ENCODE data around the gene IQCK. TPM values are rescaled to one million over a fixed set of nuclear protein-coding genes. Genes with fewer than 3 reads are reported as not detected.

The IQCK gene
- total RNA-seq, 1 donor from 2014 or later, result not detected

DNA sequence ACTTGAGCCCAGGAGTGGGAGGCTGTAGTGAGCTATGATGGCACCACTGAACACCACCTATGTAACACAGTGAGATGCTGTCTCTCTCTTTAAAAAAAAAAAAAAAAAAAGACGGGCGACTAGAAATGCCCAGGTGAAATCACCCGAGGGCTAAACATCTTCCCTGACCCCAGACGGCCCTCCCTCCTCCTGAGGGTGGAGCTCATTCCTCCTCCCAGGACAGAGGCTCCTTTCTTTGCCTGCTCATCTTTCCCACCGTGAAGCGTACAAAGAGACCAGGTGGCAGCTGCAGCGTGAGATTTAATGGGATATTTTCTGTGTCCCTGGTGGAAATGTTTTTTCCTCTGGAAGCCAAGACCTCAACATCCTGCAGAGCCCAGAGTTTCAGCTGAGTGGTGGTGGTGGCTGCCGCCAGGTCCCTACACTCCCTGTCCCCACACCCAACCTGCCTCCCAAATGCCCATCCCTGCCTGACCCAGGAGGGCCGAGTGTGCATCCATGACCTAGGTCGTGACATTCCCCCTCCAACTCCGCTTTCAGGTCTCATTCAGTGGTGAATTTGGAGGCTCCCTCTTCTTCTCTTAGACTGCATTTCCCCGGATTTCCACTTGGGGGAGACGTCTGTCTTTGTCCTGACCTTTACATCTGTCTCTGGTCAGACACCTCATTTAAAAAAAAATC lies 181.0 kb downstream of the IQCK start:
- Histone ChIP-seq H3K9me3 (no peaks in the 10 kb centered on the region), H3K27ac (no peak overlapping the region), H3K27me3 (no peaks in the 10 kb centered on the region), H3K36me3 (no peaks in the 10 kb centered on the region), H3K4me1 (no peaks in the 10 kb centered on the region), H3K4me3 (no peak overlapping the region)
- intact Hi-C loops (cut with DNase I), result no loop called here
- peak in 1 of 2 donors; percentile 66 for DNase-seq (ENCODE audit: low spot score in 2 of 2)
- TF ChIP-seq, protein P1, sequence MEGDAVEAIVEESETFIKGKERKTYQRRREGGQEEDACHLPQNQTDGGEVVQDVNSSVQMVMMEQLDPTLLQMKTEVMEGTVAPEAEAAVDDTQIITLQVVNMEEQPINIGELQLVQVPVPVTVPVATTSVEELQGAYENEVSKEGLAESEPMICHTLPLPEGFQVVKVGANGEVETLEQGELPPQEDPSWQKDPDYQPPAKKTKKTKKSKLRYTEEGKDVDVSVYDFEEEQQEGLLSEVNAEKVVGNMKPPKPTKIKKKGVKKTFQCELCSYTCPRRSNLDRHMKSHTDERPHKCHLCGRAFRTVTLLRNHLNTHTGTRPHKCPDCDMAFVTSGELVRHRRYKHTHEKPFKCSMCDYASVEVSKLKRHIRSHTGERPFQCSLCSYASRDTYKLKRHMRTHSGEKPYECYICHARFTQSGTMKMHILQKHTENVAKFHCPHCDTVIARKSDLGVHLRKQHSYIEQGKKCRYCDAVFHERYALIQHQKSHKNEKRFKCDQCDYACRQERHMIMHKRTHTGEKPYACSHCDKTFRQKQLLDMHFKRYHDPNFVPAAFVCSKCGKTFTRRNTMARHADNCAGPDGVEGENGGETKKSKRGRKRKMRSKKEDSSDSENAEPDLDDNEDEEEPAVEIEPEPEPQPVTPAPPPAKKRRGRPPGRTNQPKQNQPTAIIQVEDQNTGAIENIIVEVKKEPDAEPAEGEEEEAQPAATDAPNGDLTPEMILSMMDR (IDR thresholded peaks at IDR 0.05), result peak in 2 of 3 experiments; percentile 64 to 69

DNA sequence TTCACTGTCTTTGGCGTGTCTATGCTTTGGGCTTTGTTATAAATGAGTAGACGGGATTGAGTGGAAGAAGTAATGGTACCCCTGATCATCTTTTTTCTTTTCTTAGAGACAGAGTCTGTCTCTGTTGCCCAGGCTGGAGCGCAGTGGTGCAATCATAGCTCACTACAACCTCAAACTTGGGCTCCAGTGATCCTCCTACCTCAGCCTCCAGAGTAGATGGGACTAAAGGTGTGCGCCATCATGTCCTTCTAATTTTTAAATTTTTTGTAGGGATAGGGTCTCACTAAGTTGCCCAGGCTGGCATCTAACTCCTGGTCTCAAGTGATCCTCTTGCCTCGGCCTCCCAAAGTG lies 181.5 kb downstream of the IQCK start:
- Histone ChIP-seq H3K9me3 (no peaks in the 10 kb centered on the region), H3K27me3 (no peaks in the 10 kb centered on the region), H3K4me3 (no peak overlapping the region), H3K36me3 (no peaks in the 10 kb centered on the region), H3K4me1 (no peaks in the 10 kb centered on the region), H3K27ac (no peak overlapping the region)
- TF ChIP-seq, protein P1 (IDR thresholded peaks at IDR 0.05), result peak in 2 of 3 experiments; percentile 1 to 6
- intact Hi-C loops (cut with DNase I), result no loop called here
- no peak for DNase-seq (ENCODE audit: low spot score in 2 of 2)

DNA sequence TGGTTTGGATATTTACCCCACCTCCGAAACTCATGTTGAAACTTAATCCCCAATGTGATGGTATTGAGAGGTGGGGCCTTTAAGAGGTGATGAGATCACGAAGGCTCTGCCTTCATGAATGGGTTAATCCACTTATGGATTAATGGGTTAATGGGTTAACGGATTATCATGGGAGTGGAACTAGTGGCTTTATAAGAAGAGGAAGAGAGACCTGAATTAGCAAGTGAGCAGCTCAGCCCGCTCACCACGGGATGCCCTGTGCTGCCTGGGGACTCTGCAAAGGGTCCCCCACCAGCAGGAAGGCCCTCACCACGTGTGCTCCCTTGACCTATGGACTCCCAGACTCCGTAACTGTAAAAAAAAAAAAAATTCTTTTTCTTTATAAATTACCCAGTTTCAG lies 183.1 kb downstream of the IQCK start:
- no peaks in the 10 kb centered on the region for H3K36me3 ChIP-seq
- intact Hi-C loops (cut with DNase I), result no loop called here

DNA sequence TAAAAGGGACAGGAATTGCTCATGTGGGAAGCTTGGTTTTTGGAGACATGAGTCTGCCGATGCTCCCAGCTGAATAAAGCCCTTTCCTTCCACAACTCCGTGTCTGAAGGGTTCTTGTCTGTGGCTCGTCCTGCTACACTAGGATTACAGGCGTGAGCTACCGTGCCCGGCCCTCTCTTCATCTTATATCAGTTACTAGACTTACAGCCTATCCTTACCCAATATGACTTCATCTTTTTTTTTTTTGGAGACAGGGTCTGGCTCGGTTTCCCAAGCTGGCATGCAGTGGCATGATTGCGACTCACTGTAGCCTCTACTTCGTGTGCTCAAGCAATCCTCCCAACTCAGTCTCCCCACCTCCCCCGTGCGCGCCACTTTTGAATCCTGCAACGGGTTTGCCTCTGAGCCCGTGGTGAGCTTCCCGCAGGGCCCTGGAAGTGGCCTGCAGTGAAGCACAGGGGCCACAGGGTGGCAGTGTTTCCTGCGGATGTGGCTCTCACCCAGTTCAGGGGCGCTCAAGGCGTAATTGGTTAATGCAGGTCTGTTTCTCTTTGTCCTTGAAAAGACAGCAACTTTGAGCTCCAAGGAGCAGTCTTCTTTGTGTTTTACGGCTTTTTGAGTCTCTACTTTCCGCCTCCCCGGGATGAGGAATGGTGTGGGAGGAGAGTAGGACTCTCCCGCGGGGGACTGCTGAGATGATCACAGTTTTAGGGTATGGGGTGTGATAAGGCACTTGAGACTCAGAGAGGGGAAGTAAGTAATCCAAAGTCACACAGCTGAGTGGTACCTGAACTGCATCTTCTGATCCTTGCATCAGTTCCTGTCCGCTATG lies 189.3 kb downstream of the IQCK start:
- intact Hi-C loops (cut with DNase I), result loop anchor here (2.0 kb wide), 1 partner anchor 475 kb away; no protein-coding TSS in a partner anchor
- no peak overlapping the region for H3K27ac ChIP-seq
- TF ChIP-seq, protein P1 (IDR thresholded peaks at IDR 0.05), result peak; percentile 64 to 91 (median 89)
- no peaks in the 10 kb centered on the region for H3K36me3 ChIP-seq
- H3K4me3 ChIP-seq, result no peak overlapping the region
- no peaks in the 10 kb centered on the region for H3K27me3 ChIP-seq
- DNase-seq (ENCODE audit: low spot score in 2 of 2), result peak in 1 of 2 donors; percentile 71
- H3K9me3 ChIP-seq, result no peaks in the 10 kb centered on the region
- H3K4me1 ChIP-seq, result no peaks in the 10 kb centered on the region

More for the DNA sequence above, 183.1 kb downstream of the IQCK start:
- Histone ChIP-seq H3K4me1 (no peaks in the 10 kb centered on the region), H3K27me3 (no peaks in the 10 kb centered on the region), H3K27ac (no peak overlapping the region), H3K9me3 (no peaks in the 10 kb centered on the region), H3K4me3 (no peak overlapping the region)
- no peak for DNase-seq (ENCODE audit: low spot score in 2 of 2)
- TF ChIP-seq, protein P1 (IDR thresholded peaks at IDR 0.05), result no peak

Other genes starting within 250 kb of the IQCK start
- 27.4 TPM for gene GDE1, start 196.2 kb upstream of the IQCK start, total RNA-seq
- 6.1 TPM for gene CCP110, start 194.3 kb upstream of the IQCK start, total RNA-seq
- 44.4 TPM for gene VPS35L, start 162.6 kb upstream of the IQCK start, total RNA-seq
- gene KNOP1, start within 50 bp of the IQCK start, total RNA-seq, result 2.4 TPM
- 15.6 TPM for gene GPRC5B, start 166.6 kb downstream of the IQCK start, total RNA-seq